ENCODE data around the gene HOXB5.

DNA sequence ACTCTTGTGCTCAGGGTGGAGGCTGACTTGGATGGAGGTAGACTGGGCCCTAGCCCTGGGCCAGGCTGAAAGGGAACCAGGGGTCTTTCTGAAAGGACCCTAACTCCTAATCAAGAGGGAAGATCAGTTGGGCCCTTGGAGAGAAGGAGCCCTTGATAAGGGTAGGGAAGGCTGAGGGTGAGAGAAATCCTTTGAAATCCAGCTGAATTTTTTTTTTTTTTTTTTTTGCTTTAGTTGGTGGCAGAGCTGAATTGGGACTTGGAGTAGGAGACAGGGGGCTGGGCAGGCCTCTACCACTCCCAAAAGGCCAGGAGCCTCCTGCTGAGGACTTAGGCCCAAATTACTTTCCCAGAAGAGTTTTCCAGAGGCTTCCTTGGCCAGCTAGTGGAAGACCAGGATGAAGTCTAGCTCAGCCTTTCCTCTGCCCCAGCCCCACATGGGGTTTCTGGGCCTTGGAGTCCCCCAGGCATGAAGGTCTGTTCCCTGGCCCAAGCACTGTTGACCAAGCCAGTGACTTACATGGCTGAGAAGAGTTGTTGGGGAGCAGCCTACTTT is 2.9 kb downstream of the HOXB5 start:
- TF ChIP-seq, protein P1, sequence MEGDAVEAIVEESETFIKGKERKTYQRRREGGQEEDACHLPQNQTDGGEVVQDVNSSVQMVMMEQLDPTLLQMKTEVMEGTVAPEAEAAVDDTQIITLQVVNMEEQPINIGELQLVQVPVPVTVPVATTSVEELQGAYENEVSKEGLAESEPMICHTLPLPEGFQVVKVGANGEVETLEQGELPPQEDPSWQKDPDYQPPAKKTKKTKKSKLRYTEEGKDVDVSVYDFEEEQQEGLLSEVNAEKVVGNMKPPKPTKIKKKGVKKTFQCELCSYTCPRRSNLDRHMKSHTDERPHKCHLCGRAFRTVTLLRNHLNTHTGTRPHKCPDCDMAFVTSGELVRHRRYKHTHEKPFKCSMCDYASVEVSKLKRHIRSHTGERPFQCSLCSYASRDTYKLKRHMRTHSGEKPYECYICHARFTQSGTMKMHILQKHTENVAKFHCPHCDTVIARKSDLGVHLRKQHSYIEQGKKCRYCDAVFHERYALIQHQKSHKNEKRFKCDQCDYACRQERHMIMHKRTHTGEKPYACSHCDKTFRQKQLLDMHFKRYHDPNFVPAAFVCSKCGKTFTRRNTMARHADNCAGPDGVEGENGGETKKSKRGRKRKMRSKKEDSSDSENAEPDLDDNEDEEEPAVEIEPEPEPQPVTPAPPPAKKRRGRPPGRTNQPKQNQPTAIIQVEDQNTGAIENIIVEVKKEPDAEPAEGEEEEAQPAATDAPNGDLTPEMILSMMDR (IDR thresholded peaks at IDR 0.05; ENCODE audit: poor library complexity), result no peak
- TF ChIP-seq EZH2 (IDR thresholded peaks at IDR 0.05; ENCODE audit: borderline replicate concordance), result no peak
